AG20443 (cell line): ENCODE data around the gene GPATCH3.
"Not testable (repeated sequence)": the region's sequence is repeated elsewhere in the genome, so short reads cannot be mapped to it uniquely, and the experiment has no call there.

Source experiments
- DNase-seq: peaks from one replicate; pipeline ENCODE4 v3.0.0; 2012; ENCODE audit warnings: low spot score, mixed read lengths

GPATCH3 gene

GRCh38 chr1:26912147-26912490 is 11.9 kb upstream of the GPATCH3 start:
- DNase-seq: no peak

GRCh38 chr1:26911399-26912146 is 11.3 kb upstream of the GPATCH3 start:
- DNase-seq: no peak

GRCh38 chr1:26910343-26911160 is 10.3 kb upstream of the GPATCH3 start:
- no peak for DNase-seq

- DNase-seq: no peak
These were observed 9.7 kb upstream of the GPATCH3 start for GRCh38 chr1:26909951-26910342.

GRCh38 chr1:26907071-26907917 is 7.0 kb upstream of the GPATCH3 start:
- DNase-seq: peak; percentile 92

- DNase-seq: no peak
These were observed 696 bp upstream of the GPATCH3 start for GRCh38 chr1:26900815-26901511.

GRCh38 chr1:26897351-26897750 is 2.9 kb downstream of the GPATCH3 start:
- no peak for DNase-seq

- no peak for DNase-seq
These were observed 6.0 kb downstream of the GPATCH3 start for GRCh38 chr1:26894263-26894662.

GRCh38 chr1:26890467-26890796 is 9.8 kb downstream of the GPATCH3 start:
- no peak for DNase-seq

- DNase-seq: peak; percentile 93
These were observed 10.5 kb downstream of the GPATCH3 start, which contains the start of gene GPN2 for GRCh38 chr1:26889551-26890466. GPN2 (minus strand) TSS chr1:26890283; CDS start chr1:26890096, 187 bp downstream.

- DNase-seq: no peak
These were observed 12.0 kb downstream of the GPATCH3 start for GRCh38 chr1:26888231-26888630.

GRCh38 chr1:26887125-26887524 is 13.1 kb downstream of the GPATCH3 start:
- peak; percentile 52 for DNase-seq

- DNase-seq: no peak
These were observed 17.4 kb downstream of the GPATCH3 start for GRCh38 chr1:26882696-26883463.

- not testable (repeated sequence) for DNase-seq
These were observed 18.7 kb downstream of the GPATCH3 start for GRCh38 chr1:26881611-26882010.

GRCh38 chr1:26879793-26880192 is 20.5 kb downstream of the GPATCH3 start:
- no peak for DNase-seq

- DNase-seq: no peak
These were observed 22.9 kb downstream of the GPATCH3 start for GRCh38 chr1:26877326-26877725.

GRCh38 chr1:26874896-26875295 is 25.4 kb downstream of the GPATCH3 start:
- DNase-seq: no peak

- not testable (repeated sequence) for DNase-seq
These were observed 27.2 kb downstream of the GPATCH3 start for GRCh38 chr1:26873097-26873496.

- DNase-seq: peak; percentile 97
These were observed 35.4 kb downstream of the GPATCH3 start for GRCh38 chr1:26864610-26865480.
